ENCODE results near the gene SPP1. TPM values are rescaled to one million over a fixed set of nuclear protein-coding genes. Genes with fewer than 3 reads are reported as not detected.

SPP1 gene
- total RNA-seq, 2 donors from 2014 or later = 0.31 to 8.8 TPM

DNA sequence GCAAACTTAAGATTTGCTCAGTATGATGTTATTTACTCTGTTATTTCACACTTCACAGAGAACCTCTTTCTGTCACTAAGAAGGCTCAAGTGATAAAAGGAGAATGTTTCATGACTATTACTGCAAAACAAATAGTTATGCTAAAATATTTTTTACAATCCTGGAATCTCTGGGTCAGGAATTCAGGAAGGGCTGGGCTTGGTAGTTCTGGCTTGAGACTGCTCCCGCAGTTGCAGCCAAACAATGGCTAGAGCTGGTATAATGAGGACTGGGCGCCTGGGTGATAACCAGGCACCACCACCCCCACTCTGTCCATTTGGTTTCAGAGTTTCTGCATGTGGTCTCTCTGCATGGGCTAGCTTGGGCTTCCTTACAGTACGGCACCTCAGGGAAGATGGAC is 28.7 kb upstream of the SPP1 start:
- Histone ChIP-seq H3K4me1 (ENCODE audit: control insufficient read depth, insufficient read depth, low read length) (no peaks in the 10 kb centered on the region), H3K9ac (ENCODE audit: extremely low read depth, low read length, poor library complexity, severe bottlenecking) (no peak overlapping the region), H3K36me3 (ENCODE audit: control insufficient read depth, insufficient read depth, low read length) (no peaks in the 10 kb centered on the region), H3K27me3 (ENCODE audit: control insufficient read depth, insufficient read depth, low read length, poor library complexity, severe bottlenecking) (no peaks in the 10 kb centered on the region), H3K27ac (ENCODE audit: low read depth, low read length) (no peak overlapping the region), H3K4me3 (ENCODE audit: low read length) (no peak overlapping the region), H3K9me3 (ENCODE audit: control insufficient read depth, low read length) (no peaks in the 10 kb centered on the region)
- DNase-seq = no peak
- WGBS, 2 experiments (ENCODE audit: insufficient coverage in 1 of 2, insufficient read length in 1 of 2) = 71 to 96% methylated on average over 1 to 3 of the region's 3 CpGs
- no peak overlapping the region for H3K27ac Mint-ChIP-seq
- TF ChIP-seq, protein P1, sequence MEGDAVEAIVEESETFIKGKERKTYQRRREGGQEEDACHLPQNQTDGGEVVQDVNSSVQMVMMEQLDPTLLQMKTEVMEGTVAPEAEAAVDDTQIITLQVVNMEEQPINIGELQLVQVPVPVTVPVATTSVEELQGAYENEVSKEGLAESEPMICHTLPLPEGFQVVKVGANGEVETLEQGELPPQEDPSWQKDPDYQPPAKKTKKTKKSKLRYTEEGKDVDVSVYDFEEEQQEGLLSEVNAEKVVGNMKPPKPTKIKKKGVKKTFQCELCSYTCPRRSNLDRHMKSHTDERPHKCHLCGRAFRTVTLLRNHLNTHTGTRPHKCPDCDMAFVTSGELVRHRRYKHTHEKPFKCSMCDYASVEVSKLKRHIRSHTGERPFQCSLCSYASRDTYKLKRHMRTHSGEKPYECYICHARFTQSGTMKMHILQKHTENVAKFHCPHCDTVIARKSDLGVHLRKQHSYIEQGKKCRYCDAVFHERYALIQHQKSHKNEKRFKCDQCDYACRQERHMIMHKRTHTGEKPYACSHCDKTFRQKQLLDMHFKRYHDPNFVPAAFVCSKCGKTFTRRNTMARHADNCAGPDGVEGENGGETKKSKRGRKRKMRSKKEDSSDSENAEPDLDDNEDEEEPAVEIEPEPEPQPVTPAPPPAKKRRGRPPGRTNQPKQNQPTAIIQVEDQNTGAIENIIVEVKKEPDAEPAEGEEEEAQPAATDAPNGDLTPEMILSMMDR (conservative IDR thresholded peaks at IDR 0.05) = no peak
- peaks cover 7% of the 10 kb centered on the region for H3K4me1 Mint-ChIP-seq
- H3K36me3 Mint-ChIP-seq (ENCODE audit: low read depth) = no peaks in the 10 kb centered on the region
- no peaks in the 10 kb centered on the region for H3K9me3 Mint-ChIP-seq
- no peak overlapping the region for H3K4me3 Mint-ChIP-seq
- no peaks in the 10 kb centered on the region for H3K27me3 Mint-ChIP-seq (ENCODE audit: insufficient read depth)

DNA sequence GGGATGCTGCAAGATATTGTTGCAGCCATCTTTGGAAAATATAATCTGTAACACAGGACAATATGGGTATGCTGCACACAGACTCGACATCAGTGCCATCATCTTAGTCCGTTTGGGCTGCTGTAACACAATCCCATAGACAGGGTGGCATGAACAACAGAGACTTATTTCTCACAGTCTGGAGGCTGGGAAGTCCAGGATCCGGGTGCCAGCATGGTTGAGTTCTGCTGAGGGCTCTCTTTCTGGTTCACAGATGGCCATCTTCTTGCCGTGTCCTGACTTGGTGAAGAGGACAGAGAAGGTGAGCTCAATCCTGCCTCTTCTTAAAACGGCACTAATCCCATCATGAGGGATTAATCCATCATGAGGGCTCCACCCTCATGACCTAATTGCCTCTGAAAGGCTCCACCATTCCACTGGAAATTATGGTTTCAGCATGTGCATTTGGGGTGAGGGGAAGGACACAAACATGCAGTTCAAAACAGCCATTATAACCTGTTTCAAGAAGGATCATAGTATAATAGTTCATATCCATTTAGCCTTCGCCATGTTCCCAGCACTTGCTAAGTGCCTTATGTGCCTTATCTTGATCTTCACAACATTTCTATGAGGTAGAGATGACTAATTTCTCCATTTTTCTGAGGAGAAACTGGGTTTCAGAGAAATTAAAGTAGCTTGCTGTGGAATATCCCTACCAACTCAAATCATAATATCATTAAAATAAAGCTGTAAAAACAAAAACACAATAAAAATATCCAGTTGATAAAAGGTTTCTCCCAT is 27.9 kb upstream of the SPP1 start:
- Histone ChIP-seq H3K27me3 (ENCODE audit: control insufficient read depth, insufficient read depth, low read length, poor library complexity, severe bottlenecking) (no peaks in the 10 kb centered on the region), H3K9ac (ENCODE audit: extremely low read depth, low read length, poor library complexity, severe bottlenecking) (no peak overlapping the region), H3K4me3 (ENCODE audit: low read length) (no peak overlapping the region), H3K27ac (ENCODE audit: low read depth, low read length) (no peak overlapping the region), H3K9me3 (ENCODE audit: control insufficient read depth, low read length) (no peaks in the 10 kb centered on the region), H3K4me1 (ENCODE audit: control insufficient read depth, insufficient read depth, low read length) (no peaks in the 10 kb centered on the region), H3K36me3 (ENCODE audit: control insufficient read depth, insufficient read depth, low read length) (no peaks in the 10 kb centered on the region)
- no peak for DNase-seq
- Mint-ChIP-seq H3K36me3 (ENCODE audit: low read depth) (no peaks in the 10 kb centered on the region), H3K27ac (no peak overlapping the region), H3K27me3 (ENCODE audit: insufficient read depth) (no peaks in the 10 kb centered on the region), H3K4me1 (peaks cover 2% of the 10 kb centered on the region), H3K9me3 (no peaks in the 10 kb centered on the region), H3K4me3 (no peak overlapping the region)
- WGBS, 2 experiments (ENCODE audit: insufficient coverage in 1 of 2, insufficient read length in 1 of 2) = 86 to 88% methylated on average over 4 to 6 of the region's 6 CpGs
- TF ChIP-seq, protein P1 (conservative IDR thresholded peaks at IDR 0.05) = no peak

DNA sequence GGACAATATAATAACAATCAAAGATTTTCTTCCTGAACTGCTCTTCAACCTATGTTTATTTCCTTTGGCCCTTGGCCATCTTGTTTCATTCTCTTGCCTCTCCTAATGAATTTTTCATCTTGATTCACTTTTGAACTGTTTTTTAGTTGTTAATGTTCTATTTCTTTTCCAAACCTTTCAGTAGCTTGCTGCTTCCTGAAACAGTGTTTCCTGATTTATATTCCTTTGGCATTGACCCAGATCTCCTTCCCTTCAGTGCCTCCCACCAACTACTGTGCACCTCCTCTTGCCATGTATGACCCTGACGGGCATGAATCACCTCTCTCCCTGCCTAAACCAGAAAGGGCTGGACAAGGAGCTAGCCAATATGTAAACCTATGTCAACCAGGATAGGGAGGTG is 25.6 kb upstream of the SPP1 start:
- no peak for DNase-seq
- WGBS, 2 experiments (ENCODE audit: insufficient coverage in 1 of 2, insufficient read length in 1 of 2) = 83 to 84% methylated on average over 1 of the region's 1 CpG
- Mint-ChIP-seq H3K36me3 (ENCODE audit: low read depth) (no peaks in the 10 kb centered on the region), H3K27ac (no peak overlapping the region), H3K9me3 (no peaks in the 10 kb centered on the region), H3K4me1 (peaks cover 2% of the 10 kb centered on the region), H3K4me3 (no peak overlapping the region), H3K27me3 (ENCODE audit: insufficient read depth) (no peaks in the 10 kb centered on the region)
- Histone ChIP-seq H3K27ac (ENCODE audit: low read depth, low read length) (no peak overlapping the region), H3K9me3 (ENCODE audit: control insufficient read depth, low read length) (no peaks in the 10 kb centered on the region), H3K36me3 (ENCODE audit: control insufficient read depth, insufficient read depth, low read length) (no peaks in the 10 kb centered on the region), H3K27me3 (ENCODE audit: control insufficient read depth, insufficient read depth, low read length, poor library complexity, severe bottlenecking) (no peaks in the 10 kb centered on the region), H3K4me3 (ENCODE audit: low read length) (no peak overlapping the region), H3K9ac (ENCODE audit: extremely low read depth, low read length, poor library complexity, severe bottlenecking) (no peak overlapping the region), H3K4me1 (ENCODE audit: control insufficient read depth, insufficient read depth, low read length) (no peaks in the 10 kb centered on the region)
- TF ChIP-seq, protein P1 (conservative IDR thresholded peaks at IDR 0.05) = no peak

Data from endodermal cell (in vitro differentiated cells).